MCF 10A (cell line): ENCODE results near the gene CDC14C. TPM values are rescaled to one million over a fixed set of nuclear protein-coding genes. Genes with fewer than 3 reads are reported as not detected.

Experiments used
- Bru-seq: library from RNA; stranded (reverse); fragments of 400-500 nt; gene quantifications from one replicate; lab custom pipeline; 2021; lab: Mats Ljungman, UMichigan
- BruChase-seq, 2 experiments: library from RNA; stranded (reverse); fragments of 400-500 nt; gene quantifications; one replicate each; lab custom pipeline; 2021; lab: Mats Ljungman, UMichigan
- BruUV-seq: library from RNA; stranded (reverse); fragments of 400-500 nt; replicated peaks from 2 replicates; lab custom pipeline; 2021; lab: Mats Ljungman, UMichigan
- CTCF ChIA-PET: fragments of 300-600 bp; sonication (Branson Sonifier 250); formaldehyde crosslinking; extraction: SDS; loops from one replicate; lab custom pipeline; 2021; ENCODE audit warnings: antibody characterized with exemption, inconsistent platforms; lab: Yijun Ruan, JAX
- POLR2A ChIA-PET: fragments of 300-600, 350-650 bp; sonication (Branson Sonifier 250); formaldehyde crosslinking; extraction: SDS; loops from one replicate; lab custom pipeline; 2020; ENCODE audit warnings: antibody characterized with exemption, inconsistent platforms; lab: Yijun Ruan, JAX
- DNase-seq: peaks from one replicate; pipeline ENCODE4 v3.0.0-alpha.2; 2018; ENCODE audit not compliant: unreplicated experiment
- H3K27ac Mint-ChIP-seq: one replicate; pipeline ENCODE4 v1.8.0; 2022; ENCODE audit warnings: mild to moderate bottlenecking, low read depth, mixed read lengths; ENCODE audit not compliant: unreplicated experiment
- H3K27me3 Mint-ChIP-seq: one replicate; pipeline ENCODE4 v1.8.0; 2022; ENCODE audit warnings: mixed read lengths; ENCODE audit not compliant: insufficient read depth, unreplicated experiment
- H3K36me3 Mint-ChIP-seq: one replicate; pipeline ENCODE4 v1.8.0; 2022; ENCODE audit warnings: mild to moderate bottlenecking, moderate library complexity, mixed read lengths; ENCODE audit not compliant: insufficient read depth, unreplicated experiment
- H3K4me1 Mint-ChIP-seq: one replicate; pipeline ENCODE4 v1.8.0; 2022; ENCODE audit warnings: mixed read lengths; ENCODE audit not compliant: insufficient read depth, unreplicated experiment
- H3K4me3 Mint-ChIP-seq: one replicate; pipeline ENCODE4 v1.8.0; 2022; ENCODE audit warnings: mild to moderate bottlenecking, moderate library complexity, mixed read lengths; ENCODE audit not compliant: unreplicated experiment
- H3K9me3 Mint-ChIP-seq: one replicate; pipeline ENCODE4 v1.8.0; 2022; ENCODE audit warnings: mixed read lengths; ENCODE audit not compliant: unreplicated experiment
- intact Hi-C: fragments of 100-400 bp; cut with micrococcal nuclease; formaldehyde crosslinking; loops from 2 replicates; pipeline ENCODE4 v1.14.1; 2022
- long read RNA-seq: library from polyadenylated mRNA; stranded (forward); transcript quantifications from one replicate; pipeline ENCODE4 v2.0.0, GENCODE V29; 2022
- total RNA-seq: library from RNA; stranded (reverse); gene quantifications from 2 replicates; pipeline ENCODE4 v1.2.3, GENCODE V29; 2022
- TF ChIP-seq, protein P1 (sequence below): fragments of 200-600 bp; IDR thresholded peaks from one replicate; pipeline ENCODE4 v1.8.0; 2022; ENCODE audit warnings: antibody characterized with exemption, mild to moderate bottlenecking; ENCODE audit not compliant: unreplicated experiment

CDC14C gene
- not detected in 2 replicates for total RNA-seq
- Bru-seq, nascent RNA, result not detected
- not detected for BruChase-seq, experiment 1, labeled RNA remaining after a 6-hour chase
- not detected for BruChase-seq, experiment 2, labeled RNA remaining after a 2-hour chase
- long read RNA-seq, result 0 reads

DNA sequence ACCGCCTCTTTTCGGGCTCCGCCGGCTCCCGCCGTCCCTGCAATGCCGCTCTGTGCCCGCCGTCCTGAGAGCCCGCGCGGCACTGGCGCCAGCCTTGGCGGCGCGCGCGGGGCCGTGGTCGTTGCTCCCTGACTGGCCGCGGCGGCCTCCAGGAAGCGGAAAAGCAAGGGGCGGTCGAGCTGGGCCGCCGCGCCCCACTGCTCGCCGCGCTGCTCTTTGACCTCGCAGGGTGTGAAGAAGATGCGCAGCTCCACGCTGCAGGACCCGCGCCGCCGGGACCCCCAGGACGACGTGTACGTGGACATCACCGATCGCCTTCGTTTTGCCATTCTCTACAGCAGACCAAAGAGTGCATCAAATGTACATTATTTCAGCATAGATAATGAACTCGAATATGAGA, at the start of gene CDC14C:
CDC14C (plus strand) TSS at position 115 of the 400 bp plus-strand sequence; CDS start at position 241, 126 bp downstream.
- DNase-seq, result no peak
- ChIA-PET POLR2A (no interaction called here), CTCF (no interaction called here)
- TF ChIP-seq, protein P1, sequence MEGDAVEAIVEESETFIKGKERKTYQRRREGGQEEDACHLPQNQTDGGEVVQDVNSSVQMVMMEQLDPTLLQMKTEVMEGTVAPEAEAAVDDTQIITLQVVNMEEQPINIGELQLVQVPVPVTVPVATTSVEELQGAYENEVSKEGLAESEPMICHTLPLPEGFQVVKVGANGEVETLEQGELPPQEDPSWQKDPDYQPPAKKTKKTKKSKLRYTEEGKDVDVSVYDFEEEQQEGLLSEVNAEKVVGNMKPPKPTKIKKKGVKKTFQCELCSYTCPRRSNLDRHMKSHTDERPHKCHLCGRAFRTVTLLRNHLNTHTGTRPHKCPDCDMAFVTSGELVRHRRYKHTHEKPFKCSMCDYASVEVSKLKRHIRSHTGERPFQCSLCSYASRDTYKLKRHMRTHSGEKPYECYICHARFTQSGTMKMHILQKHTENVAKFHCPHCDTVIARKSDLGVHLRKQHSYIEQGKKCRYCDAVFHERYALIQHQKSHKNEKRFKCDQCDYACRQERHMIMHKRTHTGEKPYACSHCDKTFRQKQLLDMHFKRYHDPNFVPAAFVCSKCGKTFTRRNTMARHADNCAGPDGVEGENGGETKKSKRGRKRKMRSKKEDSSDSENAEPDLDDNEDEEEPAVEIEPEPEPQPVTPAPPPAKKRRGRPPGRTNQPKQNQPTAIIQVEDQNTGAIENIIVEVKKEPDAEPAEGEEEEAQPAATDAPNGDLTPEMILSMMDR, result no peak
- intact Hi-C loops, result no loop called here
- H3K27me3 Mint-ChIP-seq, result no peaks in the 10 kb centered on the region
- H3K9me3 Mint-ChIP-seq, result no peaks in the 10 kb centered on the region
- no peaks in the 10 kb centered on the region for H3K36me3 Mint-ChIP-seq
- H3K4me3 Mint-ChIP-seq, result no peak within 1 kb of the TSS
- H3K4me1 Mint-ChIP-seq, result no peaks in the 10 kb centered on the region
- no TSS peak for BruUV-seq
- no peak within 1 kb of the TSS for H3K27ac Mint-ChIP-seq

DNA sequence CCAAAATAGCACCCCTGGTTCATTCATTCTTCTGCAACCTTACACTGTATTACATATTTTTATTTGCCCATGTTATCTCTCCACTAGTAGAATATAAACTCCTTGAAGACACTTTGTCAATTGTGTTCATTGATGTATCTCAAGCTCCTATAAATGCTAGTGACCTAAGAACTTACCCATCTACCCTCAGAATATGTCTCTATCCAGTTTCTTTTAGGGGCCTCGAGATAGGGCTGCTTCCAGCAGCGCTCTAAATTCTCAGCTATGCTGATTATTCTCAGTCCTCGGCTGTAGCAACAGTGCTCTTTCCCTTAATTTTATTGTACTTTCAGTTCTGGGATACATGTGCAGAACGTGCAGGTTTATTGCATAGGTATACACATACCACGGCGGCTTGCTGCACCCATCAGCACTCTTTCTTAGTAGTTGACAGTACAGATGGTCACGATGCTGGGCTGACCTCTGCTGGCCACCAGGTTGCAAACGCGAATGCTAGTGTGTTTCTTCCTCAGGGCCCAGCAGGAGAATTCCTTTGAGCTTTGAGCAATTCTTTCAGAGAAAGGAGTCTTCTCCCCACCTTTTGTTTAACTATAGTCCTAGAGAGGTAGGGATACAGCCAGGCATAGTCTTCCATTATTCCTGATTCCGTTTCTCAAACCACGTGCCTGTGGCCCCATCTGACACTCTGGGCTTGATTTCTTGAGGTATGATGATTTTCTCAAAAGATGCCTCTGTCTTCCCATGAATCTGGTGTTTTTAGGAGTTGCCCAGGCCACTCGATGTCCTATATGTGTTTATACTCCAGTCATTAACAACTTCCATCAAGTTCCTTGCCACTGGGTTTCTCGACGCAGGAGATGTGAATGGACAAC, 49.1 kb upstream of the CDC14C start:
- ChIA-PET CTCF (interaction anchor here (0.5 to 8.3 kb wide), 24 partner anchors 13 to 1590 kb away, joined by 3 to 75 read pairs (median 4); no protein-coding TSS in a partner anchor), POLR2A (no interaction called here)
- Mint-ChIP-seq H3K27me3 (peaks cover 49% of the 10 kb centered on the region), H3K9me3 (no peaks in the 10 kb centered on the region), H3K4me3 (no peak overlapping the region), H3K4me1 (no peaks in the 10 kb centered on the region), H3K36me3 (no peaks in the 10 kb centered on the region), H3K27ac (no peak overlapping the region)
- DNase-seq, result peak; percentile 43
- TF ChIP-seq, protein P1, result peak; percentile 79
- intact Hi-C loops, result loop anchor here (1.0 to 10.0 kb wide), 7 partner anchors 450 to 977 kb away; partner anchors contain the start of gene PKD1L1
- BruUV-seq, result no TSS peak

DNA sequence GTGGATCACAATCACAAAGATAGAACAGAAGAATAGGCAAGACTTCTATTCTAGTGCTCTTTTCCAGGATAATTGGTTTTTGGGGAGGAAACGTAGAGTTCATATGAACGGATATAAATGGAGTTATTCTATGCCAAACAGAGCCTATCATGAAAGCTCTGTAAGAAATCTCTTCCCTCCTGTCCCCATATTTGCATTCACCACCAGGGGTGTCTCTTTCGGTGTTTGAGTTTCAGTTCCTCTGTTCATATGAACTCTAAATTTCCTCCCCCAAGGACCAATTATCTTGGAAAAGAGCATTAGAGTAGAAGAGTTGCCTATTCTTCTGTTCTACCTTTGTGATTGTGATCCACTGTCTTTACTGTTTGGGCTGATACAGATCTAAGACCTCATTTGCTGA, 48.3 kb upstream of the CDC14C start:
- Mint-ChIP-seq H3K9me3 (no peaks in the 10 kb centered on the region), H3K27me3 (peaks cover 42% of the 10 kb centered on the region), H3K27ac (no peak overlapping the region), H3K36me3 (no peaks in the 10 kb centered on the region), H3K4me3 (no peak overlapping the region), H3K4me1 (no peaks in the 10 kb centered on the region)
- CTCF ChIA-PET, result interaction anchor here (1.0 to 8.3 kb wide), 7 partner anchors 35 to 576 kb away, joined by 3 to 75 read pairs (median 10); no protein-coding TSS in a partner anchor
- no TSS peak for BruUV-seq
- POLR2A ChIA-PET, result no interaction called here
- intact Hi-C loops, result loop anchor here (10.0 kb wide), 3 partner anchors 449 to 931 kb away; partner anchors contain the start of gene PKD1L1
- TF ChIP-seq, protein P1, result no peak
- DNase-seq, result no peak

DNA sequence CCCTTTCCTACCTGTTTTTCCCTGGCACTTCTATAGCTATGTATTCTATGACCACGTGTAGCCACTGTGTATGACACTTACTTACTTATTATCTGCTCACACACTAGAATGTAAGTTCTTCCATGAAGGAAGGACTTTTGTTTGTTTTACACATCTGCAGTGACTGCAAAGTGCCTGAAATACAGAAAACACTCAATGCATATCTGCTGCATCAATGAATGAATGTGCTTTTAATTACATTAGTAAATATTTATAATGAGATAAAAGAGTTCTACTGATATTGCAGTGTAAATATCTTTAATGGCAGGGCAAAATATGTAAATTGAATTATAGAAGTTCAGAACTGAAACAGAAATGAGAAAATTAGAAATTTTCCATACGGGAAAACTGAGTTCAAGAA, 43.5 kb upstream of the CDC14C start:
- Mint-ChIP-seq H3K9me3 (no peaks in the 10 kb centered on the region), H3K36me3 (no peaks in the 10 kb centered on the region), H3K27ac (no peak overlapping the region), H3K4me3 (no peak overlapping the region), H3K27me3 (peaks cover 27% of the 10 kb centered on the region), H3K4me1 (no peaks in the 10 kb centered on the region)
- TF ChIP-seq, protein P1, result no peak
- BruUV-seq, result no TSS peak
- no peak for DNase-seq
- POLR2A ChIA-PET, result no interaction called here
- CTCF ChIA-PET, result interaction anchor here (3.8 kb wide), 1 partner anchor 582 kb away, joined by 10 read pairs; no protein-coding TSS in a partner anchor
- intact Hi-C loops, result no loop called here
